ENCODE results near the gene STEAP2.

The STEAP2 gene

DNA sequence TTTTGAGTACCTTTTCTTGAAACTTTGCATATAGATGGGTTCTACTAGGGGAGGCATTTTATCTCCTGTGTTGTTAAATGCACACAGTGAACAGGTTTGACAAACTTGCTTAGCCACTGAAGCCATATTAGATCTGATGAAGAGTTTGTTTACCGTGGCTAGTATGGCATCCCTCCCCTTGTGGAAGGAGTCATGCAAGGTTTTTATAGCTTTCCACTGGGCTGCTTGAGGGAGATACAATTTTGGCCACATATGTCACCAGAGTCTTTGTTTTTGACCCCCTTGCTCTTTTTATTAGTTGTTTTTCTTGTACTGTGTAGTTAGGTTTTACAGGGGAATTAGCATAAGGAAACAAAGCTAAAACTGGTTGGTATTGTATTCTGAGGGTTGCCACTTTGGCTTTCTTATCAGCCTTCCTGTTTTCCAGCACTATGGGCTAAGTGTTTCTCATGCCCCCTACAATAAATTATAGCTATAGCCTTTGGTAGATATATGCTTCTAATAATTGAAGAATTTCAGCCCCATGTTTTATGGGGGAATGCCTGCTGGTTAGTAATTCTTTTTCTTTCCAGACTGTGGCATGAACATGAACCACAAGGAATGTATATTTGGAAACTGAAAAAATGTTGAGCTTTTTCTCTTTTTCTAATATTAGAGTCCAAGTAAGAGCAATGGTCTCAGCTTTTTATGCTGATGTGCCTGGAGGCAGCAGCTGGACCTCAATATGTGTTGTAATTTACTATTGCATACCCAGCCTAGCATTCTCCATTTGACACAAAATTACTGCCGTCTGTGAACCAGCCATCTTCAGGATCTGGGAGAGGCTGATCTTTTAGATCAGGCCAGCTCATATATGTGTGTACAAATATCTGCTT is 18.4 kb upstream of the STEAP2 start:
- H3K4me3 ChIP-seq (ENCODE audit: low read depth in 1 of 2, low read length in 1 of 2), result no peak overlapping the region
- TF ChIP-seq, protein P1, sequence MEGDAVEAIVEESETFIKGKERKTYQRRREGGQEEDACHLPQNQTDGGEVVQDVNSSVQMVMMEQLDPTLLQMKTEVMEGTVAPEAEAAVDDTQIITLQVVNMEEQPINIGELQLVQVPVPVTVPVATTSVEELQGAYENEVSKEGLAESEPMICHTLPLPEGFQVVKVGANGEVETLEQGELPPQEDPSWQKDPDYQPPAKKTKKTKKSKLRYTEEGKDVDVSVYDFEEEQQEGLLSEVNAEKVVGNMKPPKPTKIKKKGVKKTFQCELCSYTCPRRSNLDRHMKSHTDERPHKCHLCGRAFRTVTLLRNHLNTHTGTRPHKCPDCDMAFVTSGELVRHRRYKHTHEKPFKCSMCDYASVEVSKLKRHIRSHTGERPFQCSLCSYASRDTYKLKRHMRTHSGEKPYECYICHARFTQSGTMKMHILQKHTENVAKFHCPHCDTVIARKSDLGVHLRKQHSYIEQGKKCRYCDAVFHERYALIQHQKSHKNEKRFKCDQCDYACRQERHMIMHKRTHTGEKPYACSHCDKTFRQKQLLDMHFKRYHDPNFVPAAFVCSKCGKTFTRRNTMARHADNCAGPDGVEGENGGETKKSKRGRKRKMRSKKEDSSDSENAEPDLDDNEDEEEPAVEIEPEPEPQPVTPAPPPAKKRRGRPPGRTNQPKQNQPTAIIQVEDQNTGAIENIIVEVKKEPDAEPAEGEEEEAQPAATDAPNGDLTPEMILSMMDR (IDR thresholded peaks at IDR 0.05), result no peak
- H3K9me3 ChIP-seq, result no peaks in the 10 kb centered on the region
- no peaks in the 10 kb centered on the region for H3K36me3 ChIP-seq
- no peaks in the 10 kb centered on the region for H3K27me3 ChIP-seq
- H3K27ac ChIP-seq, result no peak overlapping the region
- no peaks in the 10 kb centered on the region for H3K4me1 ChIP-seq (ENCODE audit: control insufficient read depth in 1 of 2, insufficient read depth in 1 of 2, low read depth in 1 of 2, low read length in 1 of 2)

DNA sequence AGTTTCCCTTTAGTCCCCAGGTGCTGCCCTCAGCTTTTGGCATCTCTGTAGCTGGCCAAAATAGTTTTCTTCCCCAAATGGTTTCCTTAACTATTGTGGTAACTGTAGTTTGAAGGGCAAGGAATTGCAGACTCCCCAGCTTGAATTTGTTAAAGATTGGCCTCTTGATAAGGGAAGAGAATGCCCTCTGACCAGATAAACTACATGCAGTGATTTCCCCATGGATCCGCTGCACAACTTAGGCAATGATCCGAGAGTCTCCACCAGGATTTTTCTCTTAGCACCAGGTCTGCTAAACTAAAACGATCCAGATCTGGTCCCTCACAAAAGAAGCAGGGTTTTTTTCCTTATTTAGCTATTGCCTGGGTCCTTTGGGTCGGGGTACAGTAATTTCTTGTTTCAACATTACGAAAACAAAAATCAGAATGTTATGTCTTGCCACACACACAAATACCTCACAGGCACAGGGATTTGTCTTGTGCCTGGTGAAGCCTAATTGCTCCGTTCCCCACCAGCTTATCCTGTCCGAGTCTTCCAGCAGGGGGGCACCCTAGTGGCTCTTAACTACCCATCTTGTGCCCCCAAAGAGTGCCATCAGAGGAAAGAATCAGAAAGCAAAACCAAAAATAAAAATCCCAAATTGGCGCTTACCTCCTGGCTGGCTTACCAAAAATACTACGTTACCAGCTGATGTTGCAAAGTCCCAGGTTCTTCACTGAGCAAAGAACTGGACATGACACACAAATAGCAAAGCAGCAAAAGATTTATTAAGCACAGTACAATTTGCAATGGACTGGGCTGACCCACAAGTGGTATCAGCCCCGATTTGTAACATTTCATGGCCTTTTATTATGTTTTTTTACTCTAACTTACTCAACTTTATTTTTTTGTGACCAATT is 16.4 kb upstream of the STEAP2 start:
- no peak overlapping the region for H3K27ac ChIP-seq
- no peaks in the 10 kb centered on the region for H3K4me1 ChIP-seq (ENCODE audit: control insufficient read depth in 1 of 2, insufficient read depth in 1 of 2, low read depth in 1 of 2, low read length in 1 of 2)
- H3K9me3 ChIP-seq, result no peaks in the 10 kb centered on the region
- no peaks in the 10 kb centered on the region for H3K36me3 ChIP-seq
- TF ChIP-seq, protein P1 (IDR thresholded peaks at IDR 0.05), result no peak
- no peaks in the 10 kb centered on the region for H3K27me3 ChIP-seq
- H3K4me3 ChIP-seq (ENCODE audit: low read depth in 1 of 2, low read length in 1 of 2), result no peak overlapping the region

DNA sequence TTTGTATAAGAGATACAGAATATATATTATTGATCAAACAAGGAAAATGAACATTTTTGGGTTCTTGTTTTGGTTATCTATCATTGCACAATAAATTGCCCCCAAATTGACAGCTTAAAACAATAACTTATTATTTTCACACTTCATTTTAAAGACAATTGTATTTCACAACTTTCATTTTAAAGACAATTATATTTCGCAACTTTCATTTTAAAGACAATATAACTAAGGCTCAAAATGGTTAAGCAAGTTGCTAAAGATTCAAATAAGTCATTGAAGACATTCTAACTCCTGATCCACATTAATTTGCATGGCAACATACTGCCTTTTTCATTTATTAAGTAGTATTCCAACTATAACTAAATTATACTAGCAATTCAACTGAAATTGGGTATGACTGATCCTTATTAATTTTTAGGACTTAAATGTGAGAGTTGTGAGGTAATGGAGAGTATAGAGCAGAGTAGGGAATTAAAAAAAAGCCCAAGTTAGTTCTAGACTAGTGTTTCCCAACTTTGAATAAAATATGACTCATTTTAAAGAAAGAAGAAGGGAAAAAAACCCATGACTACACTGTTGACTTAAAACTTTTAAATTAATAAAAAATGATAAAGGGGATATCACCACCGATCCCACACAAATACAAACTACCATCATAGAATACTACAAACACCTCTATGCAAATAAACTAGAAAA is 9.9 kb upstream of the STEAP2 start:
- Histone ChIP-seq H3K4me1 (ENCODE audit: control insufficient read depth in 1 of 2, insufficient read depth in 1 of 2, low read depth in 1 of 2, low read length in 1 of 2) (no peaks in the 10 kb centered on the region), H3K4me3 (ENCODE audit: low read depth in 1 of 2, low read length in 1 of 2) (no peak overlapping the region), H3K27me3 (no peaks in the 10 kb centered on the region), H3K36me3 (no peaks in the 10 kb centered on the region), H3K27ac (no peak overlapping the region), H3K9me3 (no peaks in the 10 kb centered on the region)
- TF ChIP-seq, protein P1 (IDR thresholded peaks at IDR 0.05), result no peak

DNA sequence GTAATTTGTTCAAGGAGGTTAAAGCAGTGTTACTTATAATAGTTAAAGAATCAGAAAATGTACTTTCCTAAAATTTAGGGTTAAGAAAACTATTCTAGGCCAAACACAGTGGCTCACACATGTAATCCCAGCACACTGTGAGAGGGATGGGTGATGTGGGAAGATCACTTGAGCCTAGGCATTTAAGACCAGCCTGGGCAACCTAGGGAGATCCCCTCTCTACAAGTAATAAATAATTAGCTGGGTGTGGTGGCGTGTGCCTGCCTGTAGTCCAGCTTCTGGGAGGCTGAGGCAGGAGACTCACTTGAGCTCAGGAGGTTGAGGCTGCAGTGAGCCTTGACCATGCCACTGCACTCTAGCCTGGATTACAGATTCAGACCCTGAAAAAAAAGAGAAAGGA is 3.6 kb upstream of the STEAP2 start:
- peaks cover 0 to 8% of the 10 kb centered on the region in 2 experiments for H3K4me1 ChIP-seq (ENCODE audit: control insufficient read depth in 1 of 2, insufficient read depth in 1 of 2, low read depth in 1 of 2, low read length in 1 of 2)
- H3K4me3 ChIP-seq (ENCODE audit: low read depth in 1 of 2, low read length in 1 of 2), result no peak overlapping the region
- H3K27ac ChIP-seq, result no peak overlapping the region
- H3K27me3 ChIP-seq, result peaks cover 46% of the 10 kb centered on the region
- TF ChIP-seq, protein P1 (IDR thresholded peaks at IDR 0.05), result no peak
- H3K9me3 ChIP-seq, result no peaks in the 10 kb centered on the region
- H3K36me3 ChIP-seq, result no peaks in the 10 kb centered on the region

DNA sequence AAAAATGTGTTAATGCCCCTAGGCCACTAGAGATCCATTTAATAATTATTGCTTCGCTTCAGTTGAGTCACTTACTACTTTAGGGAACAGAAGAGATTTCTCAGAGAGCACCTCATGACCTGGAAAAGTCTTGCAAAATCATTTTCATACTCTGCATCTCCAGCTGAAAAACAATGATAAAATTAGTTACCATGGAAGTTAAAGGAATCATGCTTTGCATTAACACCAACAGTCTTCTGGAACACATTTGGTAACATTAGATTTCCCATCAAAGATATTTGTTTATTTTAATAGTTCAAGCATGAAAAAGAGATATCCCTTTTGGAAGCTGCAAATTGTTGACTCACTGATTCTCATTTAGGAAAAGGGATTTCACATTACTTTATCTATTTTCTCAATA is 1.8 kb upstream of the STEAP2 start:
- Histone ChIP-seq H3K4me1 (ENCODE audit: control insufficient read depth in 1 of 2, insufficient read depth in 1 of 2, low read depth in 1 of 2, low read length in 1 of 2) (peaks cover 0 to 8% of the 10 kb centered on the region in 2 experiments), H3K9me3 (no peaks in the 10 kb centered on the region), H3K4me3 (ENCODE audit: low read depth in 1 of 2, low read length in 1 of 2) (no peak overlapping the region), H3K36me3 (no peaks in the 10 kb centered on the region), H3K27me3 (peaks cover 65% of the 10 kb centered on the region), H3K27ac (no peak overlapping the region)
- TF ChIP-seq, protein P1 (IDR thresholded peaks at IDR 0.05), result no peak

Data from neutrophil (primary cell).